ENCODE results near the gene RNASEH1.

- TF ChIP-seq CTCF (IDR thresholded peaks at IDR 0.05) (no peak), POLR2A (IDR thresholded peaks at IDR 0.05) (no peak)
Observed at GRCh38 chr2:3563521-3563976, 5.4 kb upstream of the RNASEH1 start.
